Measurements from ENCODE around the gene BNIP3.

Gene BNIP3

GRCh38 chr10:132023092-132023811 is 41.5 kb upstream of the BNIP3 start:
- Histone ChIP-seq H3K4me2 (ENCODE audit: low read length) (no peak overlapping the region), H3K9me3 (ENCODE audit: insufficient read depth, low read length) (no peaks in the 10 kb centered on the region), H3K9ac (ENCODE audit: low read length) (no peak overlapping the region), H3K79me2 (ENCODE audit: low read length) (no peaks in the 10 kb centered on the region), H3K4me3 (ENCODE audit: low read length) (no peak overlapping the region), H3K27me3 (ENCODE audit: low read depth, low read length) (no peaks in the 10 kb centered on the region), H4K20me1 (ENCODE audit: insufficient read depth, low read length) (no peaks in the 10 kb centered on the region), H3K4me1 (ENCODE audit: low read length) (no peaks in the 10 kb centered on the region), H3K27ac (ENCODE audit: low read length) (no peak overlapping the region), H3K36me3 (replicated peaks; ENCODE audit: low read depth, low read length) (no peaks in the 10 kb centered on the region), H2AFZ (ENCODE audit: low read depth, low read length) (no peak overlapping the region)
- TF ChIP-seq CTCF (IDR thresholded peaks at IDR 0.05; ENCODE audit: low read depth, low read length): no peak; the same call in 1 of the 2 replicates
- TF ChIP-seq EZH2phosphoT487 (IDR thresholded peaks at IDR 0.05; ENCODE audit: low read depth): no peak

GRCh38 chr10:132022241-132022640 is 40.5 kb upstream of the BNIP3 start:
- Histone ChIP-seq H3K9ac (ENCODE audit: low read length) (no peak overlapping the region), H3K36me3 (replicated peaks; ENCODE audit: low read depth, low read length) (no peaks in the 10 kb centered on the region), H3K27me3 (ENCODE audit: low read depth, low read length) (no peaks in the 10 kb centered on the region), H3K4me2 (ENCODE audit: low read length) (no peak overlapping the region), H2AFZ (ENCODE audit: low read depth, low read length) (no peak overlapping the region), H3K79me2 (ENCODE audit: low read length) (no peaks in the 10 kb centered on the region), H3K9me3 (ENCODE audit: insufficient read depth, low read length) (no peaks in the 10 kb centered on the region), H3K4me1 (ENCODE audit: low read length) (no peaks in the 10 kb centered on the region), H3K4me3 (ENCODE audit: low read length) (no peak overlapping the region), H4K20me1 (ENCODE audit: insufficient read depth, low read length) (no peaks in the 10 kb centered on the region), H3K27ac (ENCODE audit: low read length) (no peak overlapping the region)
- TF ChIP-seq EZH2phosphoT487 (IDR thresholded peaks at IDR 0.05; ENCODE audit: low read depth): no peak
- TF ChIP-seq CTCF (IDR thresholded peaks at IDR 0.05; ENCODE audit: low read depth, low read length): no peak

- no peak for TF ChIP-seq EZH2phosphoT487 (IDR thresholded peaks at IDR 0.05; ENCODE audit: low read depth)
- TF ChIP-seq CTCF (IDR thresholded peaks at IDR 0.05; ENCODE audit: low read depth, low read length): no peak
- H2AFZ ChIP-seq (ENCODE audit: low read depth, low read length): no peak overlapping the region
- no peaks in the 10 kb centered on the region for H3K79me2 ChIP-seq (ENCODE audit: low read length)
- H3K27me3 ChIP-seq (ENCODE audit: low read depth, low read length): no peaks in the 10 kb centered on the region
- no peak overlapping the region for H3K4me3 ChIP-seq (ENCODE audit: low read length)
- H3K27ac ChIP-seq (ENCODE audit: low read length): no peak overlapping the region
- no peaks in the 10 kb centered on the region for H3K9me3 ChIP-seq (ENCODE audit: insufficient read depth, low read length)
- no peak overlapping the region for H3K9ac ChIP-seq (ENCODE audit: low read length)
- no peak overlapping the region for H3K4me2 ChIP-seq (ENCODE audit: low read length)
- H3K4me1 ChIP-seq (ENCODE audit: low read length): no peaks in the 10 kb centered on the region
- H3K36me3 ChIP-seq (replicated peaks; ENCODE audit: low read depth, low read length): no peaks in the 10 kb centered on the region
- no peaks in the 10 kb centered on the region for H4K20me1 ChIP-seq (ENCODE audit: insufficient read depth, low read length)
These were observed 39.9 kb upstream of the BNIP3 start for GRCh38 chr10:132021504-132022143.

- no peak for TF ChIP-seq CTCF (IDR thresholded peaks at IDR 0.05; ENCODE audit: low read depth, low read length)
- no peak for TF ChIP-seq EZH2phosphoT487 (IDR thresholded peaks at IDR 0.05; ENCODE audit: low read depth)
- Histone ChIP-seq H3K4me1 (ENCODE audit: low read length) (no peaks in the 10 kb centered on the region), H3K27me3 (ENCODE audit: low read depth, low read length) (no peaks in the 10 kb centered on the region), H3K27ac (ENCODE audit: low read length) (no peak overlapping the region), H3K79me2 (ENCODE audit: low read length) (no peaks in the 10 kb centered on the region), H3K9ac (ENCODE audit: low read length) (no peak overlapping the region), H3K36me3 (replicated peaks; ENCODE audit: low read depth, low read length) (no peaks in the 10 kb centered on the region), H3K9me3 (ENCODE audit: insufficient read depth, low read length) (no peaks in the 10 kb centered on the region), H3K4me2 (ENCODE audit: low read length) (no peak overlapping the region), H3K4me3 (ENCODE audit: low read length) (no peak overlapping the region), H4K20me1 (ENCODE audit: insufficient read depth, low read length) (no peaks in the 10 kb centered on the region), H2AFZ (ENCODE audit: low read depth, low read length) (no peak overlapping the region)
These were observed 39.3 kb upstream of the BNIP3 start for GRCh38 chr10:132021046-132021445.

All from OCI-LY3 (cell line).